HG03139 (cell line): ENCODE data around the gene AEBP1.

Experiments used
- ATAC-seq: cut with Tn5 transposase; IDR thresholded peaks from one replicate; pipeline ENCODE4 v1.9.1; 2021; ENCODE audit not compliant: unreplicated experiment

AEBP1 gene

DNA sequence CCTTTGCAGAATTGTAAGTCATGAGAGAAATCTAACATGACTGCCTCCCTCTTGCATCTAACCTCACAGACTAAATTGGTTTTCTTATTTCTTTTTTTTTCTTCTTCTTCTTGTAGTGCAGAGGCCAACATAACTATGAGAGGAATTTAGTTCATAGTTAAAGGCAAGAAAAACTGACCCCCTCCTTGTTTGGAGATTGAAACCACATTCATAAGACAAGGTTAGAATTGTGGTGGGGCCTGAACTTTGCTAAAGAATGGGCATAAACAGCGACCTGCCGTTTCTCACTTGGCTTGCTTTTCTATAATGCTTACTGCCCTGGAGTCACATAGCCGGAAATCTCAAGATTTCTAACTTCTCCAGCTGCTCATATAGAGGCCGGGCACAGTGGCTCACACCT is 19.4 kb upstream of the AEBP1 start:
- ATAC-seq, result no peak

GRCh38 chr7:44085546-44085945 is 18.6 kb upstream of the AEBP1 start:
- ATAC-seq, result no peak

DNA sequence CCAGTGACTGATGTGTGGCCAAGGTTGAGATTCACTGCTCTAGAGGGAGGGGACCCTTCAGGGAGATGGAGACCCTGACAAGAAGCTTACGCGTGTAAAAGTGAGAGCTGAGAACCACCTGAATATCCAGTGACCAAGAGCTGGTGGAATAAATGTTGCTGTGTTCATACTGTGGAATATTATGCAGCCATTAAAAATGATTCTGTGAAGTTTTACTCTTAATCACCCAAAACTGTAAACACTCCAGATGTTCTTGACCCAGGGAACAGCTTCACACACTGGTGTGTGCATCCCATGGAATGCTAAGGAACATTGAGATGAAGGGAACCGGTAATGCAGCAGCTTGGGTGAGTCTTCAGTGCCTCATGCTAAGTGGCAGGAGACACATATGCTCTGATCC is 17.5 kb upstream of the AEBP1 start:
- ATAC-seq, result no peak

DNA sequence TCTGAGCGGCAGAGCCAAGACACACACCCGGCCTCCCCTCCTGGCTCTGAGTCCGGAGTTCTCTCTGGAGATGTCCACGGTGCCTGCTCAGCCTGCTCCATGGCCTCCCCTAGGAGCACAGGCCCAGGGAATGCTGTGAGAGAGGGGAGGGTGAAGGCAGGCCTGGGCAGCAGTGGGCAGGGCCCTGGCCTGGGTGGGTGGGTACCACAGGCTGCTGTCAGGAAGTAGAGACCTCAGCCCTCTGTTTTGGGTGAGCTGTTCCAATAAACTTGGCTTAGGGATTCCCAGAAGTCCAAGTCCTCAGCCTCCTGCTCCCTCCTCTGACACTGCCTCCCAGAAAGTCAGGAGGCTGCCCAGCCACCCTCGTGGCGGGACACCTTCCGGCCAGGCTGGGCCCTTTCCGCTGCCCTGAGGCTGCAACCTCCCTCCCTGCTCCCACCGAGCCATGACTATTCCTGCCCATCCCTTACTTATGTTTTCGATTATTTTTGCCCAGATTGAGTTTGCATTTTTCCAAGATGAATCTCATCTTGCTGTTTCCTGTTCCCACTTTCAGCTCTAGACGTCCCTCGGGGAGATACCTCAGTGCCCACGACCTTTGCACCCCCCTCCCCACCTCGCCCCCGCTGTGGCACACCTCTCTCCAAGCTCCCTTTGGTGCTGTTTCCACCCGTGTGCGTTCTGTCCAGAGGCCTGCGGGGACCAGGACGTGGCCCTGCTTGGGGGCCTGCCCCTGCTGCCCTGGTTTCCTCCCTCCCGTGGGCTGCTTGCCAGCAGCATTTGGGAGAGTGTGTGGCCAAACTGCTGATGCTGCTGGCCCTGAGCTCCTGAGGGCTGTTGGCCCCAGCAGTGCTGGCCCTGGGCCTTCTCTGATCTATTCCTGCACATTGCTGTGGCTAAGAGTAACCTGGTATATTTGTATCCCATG is 16.0 kb upstream of the AEBP1 start:
- no peak for ATAC-seq

- ATAC-seq, result no peak
Observed at GRCh38 chr7:44093102-44093641, 11.0 kb upstream of the AEBP1 start.

DNA sequence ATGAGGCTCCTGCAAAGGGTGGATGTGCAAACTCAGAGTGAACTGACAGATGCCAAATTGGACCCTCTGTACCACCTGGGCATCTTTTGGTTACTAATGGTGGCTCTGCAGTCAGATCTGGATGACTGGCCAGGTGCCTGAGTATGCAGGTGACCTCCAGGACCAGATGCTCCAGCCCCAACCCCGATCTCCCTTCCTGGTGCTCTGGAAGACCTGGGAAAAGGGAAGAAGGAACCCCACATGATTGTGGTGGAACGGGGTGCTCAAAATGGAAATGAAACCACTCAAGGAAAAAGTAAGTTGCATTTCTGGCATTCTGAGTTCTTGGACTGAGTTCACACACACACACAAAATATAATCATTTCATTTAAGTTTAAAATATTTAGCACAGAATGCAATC is 9.8 kb upstream of the AEBP1 start:
- ATAC-seq, result no peak

GRCh38 chr7:44094883-44095592 is 9.1 kb upstream of the AEBP1 start:
- ATAC-seq, result no peak

- no peak for ATAC-seq
Observed at GRCh38 chr7:44095781-44096180, 8.4 kb upstream of the AEBP1 start.

GRCh38 chr7:44096326-44096881 is 7.7 kb upstream of the AEBP1 start:
- no peak for ATAC-seq

DNA sequence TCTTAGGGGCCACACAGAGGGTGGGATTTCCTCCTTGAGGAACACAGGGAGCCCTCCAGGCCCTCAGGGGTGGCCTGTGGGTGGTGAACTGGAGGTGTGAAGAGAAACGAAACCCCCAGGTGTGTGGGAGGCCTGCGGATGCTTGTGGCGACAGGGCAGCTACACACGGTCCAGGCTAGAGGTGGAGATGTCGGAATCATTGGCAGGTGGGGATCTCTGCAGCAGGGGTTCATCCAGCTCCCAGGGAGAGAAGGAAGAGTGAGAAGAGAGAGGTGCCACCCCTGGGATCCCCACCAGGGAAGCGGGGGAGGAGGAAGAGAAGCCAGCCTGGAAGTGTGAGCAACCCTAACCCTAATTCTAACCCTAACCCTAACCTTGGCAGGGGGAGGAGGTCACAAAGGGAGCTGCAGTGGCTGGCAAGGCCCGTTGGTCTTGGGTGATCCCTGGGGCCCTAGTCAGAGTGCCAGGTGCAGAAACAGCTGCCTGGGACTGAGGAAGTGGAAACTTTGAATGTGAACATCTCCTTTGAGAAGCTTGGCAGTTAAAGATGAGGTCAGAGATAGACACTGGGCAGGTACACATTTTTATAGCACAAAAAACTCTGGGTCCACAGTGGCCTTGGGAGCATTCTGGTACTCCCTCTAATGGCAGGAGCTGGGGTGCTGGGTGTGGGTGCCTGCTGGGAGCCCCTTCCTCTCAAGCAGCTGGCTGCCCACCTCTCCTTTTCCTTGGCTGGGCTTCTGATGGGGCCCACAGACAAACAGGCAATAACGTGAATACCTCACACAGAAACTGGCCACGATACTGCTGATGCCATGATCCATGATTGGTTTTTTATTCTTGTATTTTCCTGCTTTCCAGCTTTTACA is 6.8 kb upstream of the AEBP1 start:
- peak; percentile 49 for ATAC-seq

DNA sequence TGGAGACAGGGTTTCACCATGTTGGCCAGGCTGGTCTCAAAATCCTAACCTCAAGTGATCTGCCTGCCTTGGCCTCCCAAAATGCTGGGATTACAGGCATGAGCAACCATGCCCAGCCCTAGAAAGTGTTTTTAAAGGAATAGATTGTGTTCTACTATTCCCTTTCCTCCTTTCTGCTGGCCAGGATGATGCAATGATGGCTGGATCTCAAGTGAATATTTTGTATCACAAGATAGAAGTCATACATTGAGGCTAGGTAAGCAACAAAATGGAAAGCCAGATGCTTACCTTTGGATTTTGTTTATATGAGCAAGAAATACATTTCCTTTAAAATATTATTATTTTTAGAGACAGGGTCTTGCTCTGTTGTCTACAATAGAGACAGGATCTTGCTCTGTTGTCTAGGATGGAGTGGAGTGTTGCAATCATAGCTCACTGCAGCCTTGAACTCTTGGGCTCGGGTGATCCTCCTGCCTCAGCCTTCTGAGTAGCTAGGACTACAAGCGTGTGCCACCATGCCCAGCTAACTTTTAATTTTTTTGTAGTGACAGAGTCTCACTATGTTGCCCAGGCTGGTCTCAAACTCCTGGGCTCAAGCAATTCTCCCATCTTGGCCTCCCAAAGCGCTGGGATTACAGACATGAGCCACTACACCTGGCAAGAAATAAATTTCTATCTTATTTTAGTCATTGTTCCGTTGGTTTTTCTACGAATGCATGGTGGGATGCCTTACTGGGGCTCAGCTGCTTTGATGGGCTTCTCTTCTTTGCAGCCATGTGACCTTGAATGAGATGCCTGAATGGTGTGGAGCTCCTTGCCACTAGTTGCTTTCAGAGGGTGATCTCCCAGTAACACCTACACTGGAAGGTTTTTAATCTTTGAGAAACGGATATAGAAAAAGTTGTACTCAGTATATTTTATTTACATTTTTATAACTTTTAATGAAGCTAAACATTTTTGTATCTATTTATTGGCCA is 5.8 kb upstream of the AEBP1 start:
- ATAC-seq, result no peak

DNA sequence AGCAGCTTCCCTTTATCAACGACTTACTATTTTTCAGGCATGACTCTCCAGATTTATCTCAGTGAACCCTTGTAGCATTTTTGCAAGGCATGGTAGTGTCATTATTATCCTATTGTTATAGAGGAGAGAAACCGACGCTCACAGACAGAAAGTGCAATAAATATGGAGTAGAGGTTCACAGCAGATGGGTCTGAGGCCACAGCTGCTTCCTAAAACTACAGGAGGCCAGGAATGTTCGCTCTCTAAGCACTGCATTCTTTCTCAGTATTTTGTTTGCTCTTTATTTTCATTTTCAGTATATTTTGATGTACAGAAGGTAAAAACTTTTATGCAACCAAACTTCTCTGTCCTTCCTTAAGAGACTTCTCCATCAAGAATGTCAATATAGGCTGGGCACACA is 4.5 kb upstream of the AEBP1 start:
- no peak for ATAC-seq

- no peak for ATAC-seq
Observed at GRCh38 chr7:44100458-44101302, 3.5 kb upstream of the AEBP1 start.

DNA sequence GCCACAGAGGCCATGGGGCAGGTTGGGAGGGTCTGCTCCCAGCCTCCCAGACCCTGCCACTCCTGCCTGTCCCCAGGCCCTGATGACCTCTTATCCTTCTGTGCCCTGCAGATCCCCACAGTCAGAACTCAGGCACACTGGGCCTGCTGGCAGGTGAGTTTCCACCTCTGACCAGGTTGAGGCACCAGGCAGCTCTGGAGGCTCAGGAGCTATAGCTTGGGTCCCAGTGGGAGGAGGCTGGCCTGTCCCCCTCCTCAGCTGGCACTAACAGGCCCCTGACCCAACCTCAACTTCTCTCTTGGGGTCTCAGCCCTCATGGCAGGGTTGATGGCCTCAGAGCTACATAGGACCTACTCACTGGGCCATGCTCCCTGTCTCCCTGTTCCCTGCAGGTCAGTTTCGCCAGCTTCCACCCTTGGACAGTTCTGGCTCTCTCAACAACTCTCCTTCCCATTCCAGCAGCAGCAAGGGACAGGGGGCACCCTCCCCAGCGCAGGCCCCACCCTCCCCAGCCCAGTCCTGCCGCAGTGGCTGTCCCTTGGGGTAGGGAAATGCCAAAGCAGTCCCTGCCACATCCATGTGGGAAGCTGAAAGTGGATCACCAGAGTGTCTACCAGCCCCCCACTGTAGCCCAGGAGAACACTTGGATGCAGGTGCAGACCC is 2.7 kb upstream of the AEBP1 start:
- ATAC-seq, result no peak

- ATAC-seq, result no peak
Observed at GRCh38 chr7:44101966-44102845, 1.9 kb upstream of the AEBP1 start.

DNA sequence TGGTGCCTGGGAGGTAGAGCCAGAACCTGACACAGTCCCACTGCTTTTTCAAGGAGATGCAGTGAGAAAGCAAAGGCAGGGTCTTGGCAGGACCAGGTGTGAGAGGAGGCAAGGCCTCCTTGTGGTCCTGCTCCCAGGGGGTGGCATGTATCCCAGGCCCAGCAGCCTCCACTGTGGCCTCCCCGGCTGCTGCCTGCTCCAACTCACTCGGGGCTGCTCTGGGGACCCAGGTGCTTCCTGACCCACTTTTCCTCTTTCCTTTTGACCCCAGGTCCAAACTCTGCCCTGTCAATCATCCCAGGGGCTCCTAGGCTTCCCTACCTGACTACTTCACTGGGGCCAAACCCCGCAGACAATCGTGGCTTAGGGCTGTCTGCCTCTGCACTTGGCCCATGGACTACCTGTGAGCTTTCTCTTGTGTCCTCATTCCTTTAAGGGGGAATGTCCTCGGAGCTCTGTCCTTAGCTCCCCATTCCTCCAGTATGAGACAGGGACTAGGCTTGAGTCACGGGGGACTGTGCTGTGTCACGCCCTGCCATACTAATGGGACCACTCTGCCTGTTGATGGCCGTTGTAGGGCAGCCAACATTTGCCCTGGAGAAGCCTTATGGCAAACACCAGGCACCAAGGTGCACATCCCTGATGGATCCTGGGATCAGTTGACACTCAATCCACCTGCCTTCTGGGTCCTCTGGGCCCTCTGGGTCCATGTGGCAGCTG is 1.1 kb upstream of the AEBP1 start:
- ATAC-seq, result no peak

- ATAC-seq, result no peak
Observed at GRCh38 chr7:44103566-44103922, 601 bp upstream of the AEBP1 start.
